ENCODE results near the gene NINJ1.

DNA sequence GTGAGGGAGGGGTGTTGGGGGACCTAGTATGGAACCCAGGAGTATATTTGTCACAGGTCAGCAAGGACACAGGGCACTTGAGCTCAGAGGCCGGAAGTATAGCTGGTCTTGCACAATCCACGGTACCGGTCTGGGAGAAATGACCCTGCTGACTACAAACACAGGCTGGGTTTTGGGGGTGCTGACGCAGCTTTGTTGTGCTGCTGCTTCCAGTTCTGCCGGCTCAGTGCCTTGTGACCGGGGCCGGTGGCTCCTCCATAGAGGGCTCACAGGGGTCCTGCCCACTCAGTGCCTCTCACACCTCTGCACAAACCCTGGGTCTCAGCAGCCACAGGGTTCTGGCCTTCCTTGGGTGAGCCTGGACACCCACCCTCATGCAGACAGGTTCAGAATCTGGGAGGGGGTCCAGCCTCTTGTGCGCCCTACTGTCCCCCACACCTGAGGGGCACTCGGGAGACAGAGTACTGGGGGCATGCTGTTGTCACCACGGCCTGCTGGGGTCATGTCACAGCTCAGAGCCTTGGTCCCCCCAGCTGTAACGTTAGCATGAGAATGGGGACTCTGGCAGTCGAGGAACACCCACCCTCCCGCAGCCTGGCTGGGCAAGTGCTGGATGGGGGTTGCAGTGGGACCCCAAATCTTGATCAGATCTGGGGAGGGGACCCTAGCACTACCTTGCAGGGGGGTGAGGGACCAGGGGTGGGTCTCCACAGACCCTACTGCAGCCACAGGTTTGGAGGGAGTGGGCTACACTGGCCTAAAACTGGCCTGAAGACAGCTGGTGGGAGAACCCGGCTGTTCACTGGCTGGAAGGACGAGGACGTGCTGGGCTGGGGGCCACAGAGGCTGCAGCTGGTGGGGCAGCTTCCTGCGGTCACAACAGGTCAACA, 17.7 kb downstream of the NINJ1 start:
- TF ChIP-seq CTCF (IDR thresholded peaks at IDR 0.05) (no peak), POLR2A (IDR thresholded peaks at IDR 0.05) (no peak), POLR2AphosphoS5 (IDR thresholded peaks at IDR 0.05) (peak in 1 of 3 donors; percentile 35)
